ENCODE data around the gene MFRP.

MFRP gene

DNA sequence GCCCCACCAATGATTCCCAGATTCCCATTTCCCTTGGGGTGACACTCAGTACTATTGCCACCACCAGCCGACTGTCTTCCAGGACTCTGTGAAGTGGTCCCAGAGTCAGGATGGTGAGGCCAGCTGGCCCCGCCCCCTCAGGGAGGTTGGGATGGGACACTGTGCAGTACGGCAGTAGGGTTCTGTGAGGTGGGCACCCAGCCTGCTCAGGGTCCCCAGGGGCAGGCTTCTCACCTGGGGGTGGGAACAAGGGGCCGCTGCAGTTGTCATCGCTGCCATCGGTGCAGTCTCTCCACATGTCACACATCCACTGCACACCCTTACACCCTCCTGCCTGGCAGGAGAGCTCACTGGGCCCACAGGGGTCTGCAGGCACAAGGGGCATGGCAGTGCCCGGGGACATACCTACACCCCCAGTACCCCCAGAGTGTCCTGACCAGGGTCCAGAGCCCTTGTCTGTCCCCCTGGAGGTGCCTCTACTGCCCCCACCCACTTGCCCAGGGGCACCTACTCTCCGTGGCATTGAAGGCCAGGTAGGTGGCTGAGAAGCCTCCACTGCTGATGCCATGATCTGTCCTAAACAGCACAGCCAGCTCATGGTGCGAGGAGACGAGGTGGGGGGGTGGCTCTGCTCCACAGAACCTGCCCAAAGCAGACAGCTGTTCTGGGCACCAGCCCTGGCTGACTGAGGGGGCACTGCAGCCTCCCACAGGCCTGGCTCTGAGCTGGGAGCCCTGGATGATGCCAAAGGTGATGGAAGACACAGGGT is 4.0 kb downstream of the MFRP start:
- DNase-seq (ENCODE audit: low spot score), result no peak
- TF ChIP-seq, protein P1, sequence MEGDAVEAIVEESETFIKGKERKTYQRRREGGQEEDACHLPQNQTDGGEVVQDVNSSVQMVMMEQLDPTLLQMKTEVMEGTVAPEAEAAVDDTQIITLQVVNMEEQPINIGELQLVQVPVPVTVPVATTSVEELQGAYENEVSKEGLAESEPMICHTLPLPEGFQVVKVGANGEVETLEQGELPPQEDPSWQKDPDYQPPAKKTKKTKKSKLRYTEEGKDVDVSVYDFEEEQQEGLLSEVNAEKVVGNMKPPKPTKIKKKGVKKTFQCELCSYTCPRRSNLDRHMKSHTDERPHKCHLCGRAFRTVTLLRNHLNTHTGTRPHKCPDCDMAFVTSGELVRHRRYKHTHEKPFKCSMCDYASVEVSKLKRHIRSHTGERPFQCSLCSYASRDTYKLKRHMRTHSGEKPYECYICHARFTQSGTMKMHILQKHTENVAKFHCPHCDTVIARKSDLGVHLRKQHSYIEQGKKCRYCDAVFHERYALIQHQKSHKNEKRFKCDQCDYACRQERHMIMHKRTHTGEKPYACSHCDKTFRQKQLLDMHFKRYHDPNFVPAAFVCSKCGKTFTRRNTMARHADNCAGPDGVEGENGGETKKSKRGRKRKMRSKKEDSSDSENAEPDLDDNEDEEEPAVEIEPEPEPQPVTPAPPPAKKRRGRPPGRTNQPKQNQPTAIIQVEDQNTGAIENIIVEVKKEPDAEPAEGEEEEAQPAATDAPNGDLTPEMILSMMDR (IDR thresholded peaks at IDR 0.05; ENCODE audit: extremely low read depth, missing control alignments), result no peak

DNA sequence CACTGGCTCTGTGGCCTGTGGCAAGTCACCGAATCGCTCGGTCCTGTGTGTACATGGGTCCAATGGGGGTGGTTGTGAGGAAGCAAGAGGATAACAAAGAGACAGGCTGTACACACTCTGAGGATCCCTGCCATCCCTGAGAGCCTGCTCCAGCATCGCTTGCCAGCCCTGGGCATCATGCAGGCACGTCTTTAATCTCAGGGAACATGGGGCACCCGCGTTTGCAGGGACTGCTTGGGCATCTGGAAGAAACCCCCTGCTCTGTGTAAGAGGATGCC is 4.5 kb downstream of the MFRP start:
- DNase-seq (ENCODE audit: low spot score), result no peak
- TF ChIP-seq, protein P1 (IDR thresholded peaks at IDR 0.05; ENCODE audit: extremely low read depth, missing control alignments), result no peak

DNA sequence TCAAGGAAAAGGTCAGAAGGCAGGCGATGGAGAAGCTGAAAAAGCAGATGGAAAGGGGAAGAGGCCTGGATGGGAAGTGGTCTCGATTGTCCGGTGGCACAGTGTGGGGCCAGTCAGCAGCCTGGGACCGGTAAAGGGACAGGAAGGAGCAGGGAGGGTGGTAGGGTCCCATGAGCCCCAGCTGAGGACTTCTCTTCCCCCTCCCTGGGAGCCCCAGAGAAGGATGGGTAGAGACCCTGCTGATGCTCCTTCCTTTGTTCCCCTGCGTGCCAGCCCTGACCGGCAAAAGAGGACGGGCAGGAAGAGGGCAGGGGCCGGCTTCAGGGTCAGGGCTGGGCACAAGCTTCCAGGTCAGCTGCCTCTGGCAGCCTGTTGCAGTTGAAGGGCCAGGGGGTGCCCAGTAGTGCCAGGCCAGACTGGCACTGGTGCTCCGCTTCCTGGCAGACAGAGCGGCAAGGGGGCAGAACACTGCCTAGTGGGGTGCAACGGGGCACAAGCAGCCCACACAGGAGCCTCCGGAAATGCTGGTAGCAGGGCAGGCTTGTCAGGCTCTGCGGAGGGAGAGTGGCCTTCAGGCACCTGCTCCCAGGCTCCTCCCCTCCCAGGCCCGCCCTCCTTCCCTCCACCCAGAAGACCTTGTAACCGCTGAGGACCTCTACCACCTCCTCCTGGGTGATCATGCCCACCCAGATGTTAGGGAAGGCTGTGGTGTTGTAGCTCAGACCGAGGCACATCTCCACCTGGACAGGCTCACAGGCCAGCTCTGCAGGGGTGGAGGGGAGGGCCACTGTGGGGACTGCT is 5.1 kb downstream of the MFRP start:
- no peak for DNase-seq (ENCODE audit: low spot score)
- TF ChIP-seq, protein P1 (IDR thresholded peaks at IDR 0.05; ENCODE audit: extremely low read depth, missing control alignments), result no peak

DNA sequence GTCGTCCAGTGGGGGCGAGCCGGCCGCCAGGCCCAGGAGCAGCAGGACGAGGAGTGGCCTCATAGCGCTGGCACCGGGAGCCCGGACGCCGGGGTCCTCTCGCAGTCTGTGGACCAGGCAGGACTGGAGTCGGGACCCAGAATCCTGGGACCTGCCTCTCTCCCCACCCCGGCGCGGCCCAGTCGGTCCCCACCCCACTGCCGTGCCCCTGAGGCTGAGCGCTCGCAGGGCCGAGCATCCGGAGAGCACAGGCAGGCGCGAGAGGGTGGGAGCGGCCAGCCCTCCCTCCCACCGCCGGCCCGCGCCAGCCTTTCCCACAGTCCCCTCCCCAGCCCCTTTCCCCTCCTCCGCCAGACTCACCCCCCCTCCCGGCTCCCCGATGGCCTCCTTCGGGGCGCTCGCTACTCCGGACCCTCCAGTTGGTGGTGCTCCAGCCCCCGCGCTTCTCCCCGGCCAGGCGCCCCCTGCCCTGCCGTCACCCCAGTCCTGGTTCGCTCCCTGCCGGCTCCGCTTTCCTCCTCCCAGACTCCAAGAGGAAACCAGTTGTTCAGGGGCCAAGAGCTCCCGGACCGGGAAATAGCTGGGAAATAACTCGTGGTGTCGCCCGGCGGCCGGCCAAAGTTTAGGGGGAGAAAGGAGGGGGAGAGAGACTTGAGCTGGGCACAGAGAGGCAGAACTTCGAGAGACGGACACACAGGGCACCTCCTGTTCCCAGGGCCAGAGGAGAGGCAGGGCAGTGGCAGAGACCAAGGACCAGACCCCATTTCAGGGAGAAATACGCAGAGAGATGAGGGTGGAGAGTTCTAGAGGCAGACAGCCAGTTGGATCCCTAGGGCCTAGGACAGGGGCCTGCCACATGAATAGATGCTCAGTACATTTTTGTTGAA is 5.9 kb downstream of the MFRP start, which contains the start of gene C1QTNF5:
TSS of gene C1QTNF5 (minus strand) at position 549 of the 887 bp plus-strand sequence. CDS start at position 63, 486 bp downstream.
- no peak for DNase-seq (ENCODE audit: low spot score)
- TF ChIP-seq, protein P1 (IDR thresholded peaks at IDR 0.05; ENCODE audit: extremely low read depth, missing control alignments), result no peak

DNA sequence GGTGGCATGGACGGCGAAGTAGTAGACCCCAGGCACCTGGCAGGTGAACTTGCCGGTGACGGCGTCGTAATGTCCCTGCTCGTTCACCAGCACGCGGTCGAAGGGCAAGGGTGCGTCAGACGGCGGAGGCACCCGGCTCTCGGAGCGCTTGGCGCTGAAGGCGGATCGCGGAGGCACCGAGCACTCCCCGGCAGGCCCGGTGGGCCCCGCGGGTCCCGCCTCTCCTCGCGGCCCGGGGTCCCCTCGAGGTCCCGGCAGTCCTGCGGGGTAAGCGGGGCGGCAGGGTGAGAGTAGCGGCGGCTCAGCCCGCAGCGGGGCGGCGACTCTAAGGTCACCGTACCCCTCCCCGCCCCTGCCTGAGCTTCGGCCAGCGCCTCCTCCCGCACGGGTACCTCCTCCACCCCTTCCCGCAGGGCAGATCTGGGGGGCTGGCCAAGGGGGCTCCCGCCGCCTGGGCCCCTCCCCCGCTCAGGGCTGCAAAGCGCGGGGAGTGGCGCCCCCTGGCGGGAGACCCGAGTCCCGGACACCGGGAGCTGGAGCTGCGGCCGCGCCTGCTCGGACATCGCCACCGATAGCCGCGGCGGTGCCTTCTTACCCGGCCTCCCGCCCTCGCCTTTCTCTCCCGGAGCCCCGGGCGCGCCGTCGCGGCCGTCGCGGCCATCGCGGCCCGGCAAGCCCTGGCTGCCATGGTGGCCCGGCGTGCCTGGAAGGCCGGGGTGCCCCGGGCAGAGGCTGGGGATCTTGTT is 6.7 kb downstream of the MFRP start:
- TF ChIP-seq, protein P1 (IDR thresholded peaks at IDR 0.05; ENCODE audit: extremely low read depth, missing control alignments), result peak; percentile 83
- peak; percentile 89 for DNase-seq (ENCODE audit: low spot score)

DNA sequence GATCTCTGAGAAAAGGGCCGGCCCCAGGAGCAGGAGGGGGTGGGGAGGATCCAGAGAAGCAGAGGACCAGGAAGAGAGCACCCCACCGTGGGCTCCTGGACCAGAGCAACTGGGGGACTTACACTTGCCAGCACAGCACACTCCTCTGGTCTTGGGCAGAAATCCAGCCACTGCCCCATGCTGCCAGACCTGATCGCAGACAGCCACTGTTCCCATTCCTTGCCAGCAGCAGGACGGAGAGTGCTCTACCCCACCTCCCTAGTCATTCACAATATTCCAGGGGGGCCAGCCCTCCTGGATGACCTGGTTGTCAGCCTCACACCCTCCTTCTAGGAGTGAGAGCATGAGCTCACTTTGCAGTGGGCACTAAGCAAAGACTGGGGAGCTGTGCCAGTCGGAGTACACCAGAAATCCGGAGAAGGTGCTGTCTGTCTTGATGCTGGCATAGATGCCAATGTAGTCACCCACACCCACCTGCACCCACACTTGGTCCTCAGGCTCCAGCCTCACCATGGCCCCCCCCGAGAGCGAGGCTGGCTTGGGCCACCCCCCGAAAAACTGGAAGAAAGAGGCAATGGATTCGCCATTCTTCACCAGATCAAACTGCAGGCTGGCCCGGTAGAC is 7.4 kb downstream of the MFRP start:
- TF ChIP-seq, protein P1 (IDR thresholded peaks at IDR 0.05; ENCODE audit: extremely low read depth, missing control alignments), result no peak
- no peak for DNase-seq (ENCODE audit: low spot score)

All from GM20000 (cell line).